Limb (tissue), 2 donors: ENCODE results near the gene ZNF584.
"Not testable (repeated sequence)": the region's sequence is repeated elsewhere in the genome, so short reads cannot be mapped to it uniquely, and the experiment has no call there.

ENCODE experiments used
- DNase-seq, 2 donors: peaks; one replicate each; pipeline ENCODE4 v3.0.0-alpha.2; 2016; ENCODE audit errors: extremely low spot score in 2 of 2

The ZNF584 gene

GRCh38 chr19:58403920-58404478, 4.5 kb upstream of the ZNF584 start:
- not testable (repeated sequence) for DNase-seq

GRCh38 chr19:58406818-58407657, 1.4 kb upstream of the ZNF584 start:
- DNase-seq, result no peak

- no peak for DNase-seq
Observed at GRCh38 chr19:58407658-58408151, 744 bp upstream of the ZNF584 start.

- no peak for DNase-seq
Observed at GRCh38 chr19:58409010-58409790, 751 bp downstream of the ZNF584 start.

- no peak for DNase-seq
Observed at GRCh38 chr19:58416604-58417003, 8.2 kb downstream of the ZNF584 start.

GRCh38 chr19:58417071-58417470, 8.6 kb downstream of the ZNF584 start:
- DNase-seq, result no peak

- DNase-seq, result no peak
Observed at GRCh38 chr19:58428617-58429016, 20.2 kb downstream of the ZNF584 start.

GRCh38 chr19:58429745-58430144, 21.3 kb downstream of the ZNF584 start:
- no peak for DNase-seq

- DNase-seq, result no peak
Observed at GRCh38 chr19:58434217-58434616, 25.8 kb downstream of the ZNF584 start.

GRCh38 chr19:58439576-58440554, 31.4 kb downstream of the ZNF584 start, which contains the start of gene ZNF132:
TSS of gene ZNF132 (minus strand) at chr19:58440153. CDS start at chr19:58439821, 332 bp downstream.
- DNase-seq, result peak; percentile 96 to 100

GRCh38 chr19:58440556-58440955, 32.1 kb downstream of the ZNF584 start:
- no peak for DNase-seq

- DNase-seq, result not testable (repeated sequence)
Observed at GRCh38 chr19:58442986-58443385, 34.5 kb downstream of the ZNF584 start.

GRCh38 chr19:58448860-58449259, 40.4 kb downstream of the ZNF584 start:
- not testable (repeated sequence) for DNase-seq

GRCh38 chr19:58449980-58450379, 41.5 kb downstream of the ZNF584 start:
- not testable (repeated sequence) for DNase-seq

- DNase-seq, result no peak
Observed at GRCh38 chr19:58450856-58451357, 42.5 kb downstream of the ZNF584 start.

- DNase-seq, result peak; percentile 96
Observed at GRCh38 chr19:58451358-58452101, 43.1 kb downstream of the ZNF584 start, which contains the start of gene ZNF324B. TSS of gene ZNF324B (plus strand) at chr19:58451622. CDS start at chr19:58453702, 2,080 bp downstream.

GRCh38 chr19:58453743-58454142, 45.3 kb downstream of the ZNF584 start:
- no peak for DNase-seq

- no peak for DNase-seq
Observed at GRCh38 chr19:58455306-58455705, 46.9 kb downstream of the ZNF584 start.

- no peak for DNase-seq
Observed at GRCh38 chr19:58456111-58456510, 47.7 kb downstream of the ZNF584 start.

GRCh38 chr19:58460039-58460438, 51.6 kb downstream of the ZNF584 start:
- DNase-seq, result no peak
